SK-N-SH (cell line): ENCODE data around the gene ARID1B. TPM values are rescaled to one million over a fixed set of nuclear protein-coding genes. Genes with fewer than 3 reads are reported as not detected.

ENCODE experiments used
- CTCF ChIA-PET: fragments of 300-600, 350-600 bp; formaldehyde crosslinking; extraction: SDS; loops from one replicate; lab custom pipeline; 2021; lab: Yijun Ruan, JAX
- POLR2A ChIA-PET: fragments of 350-600 bp; sonication (Branson Sonifier 250); formaldehyde crosslinking; extraction: SDS; loops from one replicate; lab custom pipeline; 2020; ENCODE audit warnings: antibody characterized with exemption, inconsistent platforms; lab: Yijun Ruan, JAX
- DNase-seq: peaks from one replicate; pipeline ENCODE4 v3.0.0; 2012
- H2AFZ ChIP-seq: fragments of 200-600 bp; sonication (generic); 2 replicates; pipeline ENCODE4 v1.8.1; 2016; ENCODE audit warnings: antibody characterized with exemption, mild to moderate bottlenecking, low read depth
- H3F3A ChIP-seq: fragments of 200-600 bp; sonication (generic); replicated peaks from 2 replicates; pipeline ENCODE3; 2016; ENCODE audit warnings: antibody characterized with exemption, mild to moderate bottlenecking; ENCODE audit not compliant: insufficient read depth
- H3K27ac ChIP-seq, 2 experiments: fragments of 200-500 bp in 1 of 2; fragments of 200-600 bp in 1 of 2; sonication (Bioruptor generic) in 1 of 2; sonication (generic), shearing (Covaris generic) in 1 of 2; 2 replicates each; pipeline versions ENCODE4 v1.5.1 to v1.6.1; 2014 to 2016; ENCODE audit warnings: low read depth in 2 of 2, inconsistent platforms in 1 of 2, low read length in 1 of 2, mild to moderate bottlenecking in 1 of 2, mixed read lengths in 1 of 2
- H3K27me3 ChIP-seq: fragments of 200-600 bp; sonication (generic), shearing (Covaris generic); 2 replicates; pipeline ENCODE4 v1.6.1; 2016; ENCODE audit warnings: mixed run types; ENCODE audit not compliant: insufficient read depth
- H3K36me3 ChIP-seq, 2 experiments: fragments of 200-500 bp in 1 of 2; fragments of 200-600 bp in 1 of 2; sonication (Bioruptor generic) in 1 of 2; sonication (generic) in 1 of 2; replicated peaks in 1 of 2; 2 replicates each; pipeline versions ENCODE3 to v1.5.1; 2014 to 2016; ENCODE audit warnings: low read length in 1 of 2, mild to moderate bottlenecking in 1 of 2; ENCODE audit not compliant: insufficient read depth in 2 of 2, control insufficient read depth in 1 of 2
- H3K4me1 ChIP-seq, 2 experiments: fragments of 200-500 bp in 1 of 2; fragments of 200-600 bp in 1 of 2; sonication (Bioruptor generic) in 1 of 2; sonication (generic), shearing (Covaris generic) in 1 of 2; 2 replicates each; pipeline versions ENCODE4 v1.5.1 to v1.6.1; 2014 to 2016; ENCODE audit warnings: low read depth in 1 of 2, low read length in 1 of 2, mixed run types in 1 of 2; ENCODE audit not compliant: insufficient read depth in 2 of 2, control insufficient read depth in 1 of 2
- H3K4me2 ChIP-seq: fragments of 200-600 bp; sonication (generic), shearing (Covaris generic); 2 replicates; pipeline ENCODE4 v1.6.1; 2017; ENCODE audit warnings: mixed run types
- H3K4me3 ChIP-seq, 2 experiments: fragments of 200-500 bp in 1 of 2; fragments of 200-600 bp in 1 of 2; sonication (Bioruptor generic) in 1 of 2; sonication (generic), shearing (Covaris generic) in 1 of 2; 2 replicates each; pipeline versions ENCODE4 v1.5.1 to v1.8.1; 2014 to 2016; ENCODE audit warnings: low read depth in 2 of 2, inconsistent platforms in 1 of 2, low read length in 1 of 2, mild to moderate bottlenecking in 1 of 2, mixed read lengths in 1 of 2, moderate library complexity in 1 of 2
- H3K79me2 ChIP-seq: fragments of 200-600 bp; sonication (generic); 2 replicates; pipeline ENCODE4 v1.8.1; 2017; ENCODE audit warnings: mild to moderate bottlenecking; ENCODE audit not compliant: insufficient read depth
- H3K9ac ChIP-seq: fragments of 200-600 bp; sonication (generic); 2 replicates; pipeline ENCODE4 v1.6.1; 2017; ENCODE audit warnings: mixed run types
- H3K9me2 ChIP-seq: fragments of 200-600 bp; sonication (generic); 2 replicates; pipeline ENCODE4 v1.6.1; 2017; ENCODE audit warnings: mixed run types
- H3K9me3 ChIP-seq: fragments of 200-600 bp; sonication (generic); 2 replicates; pipeline ENCODE4 v1.6.1; 2017; ENCODE audit warnings: mixed run types, mild to moderate bottlenecking, moderate library complexity
- H4K20me1 ChIP-seq: fragments of 200-600 bp; sonication (generic); 2 replicates; pipeline ENCODE4 v1.6.1; 2017; ENCODE audit warnings: mild to moderate bottlenecking, mixed run types; ENCODE audit not compliant: insufficient read depth
- CHD2 ChIP-seq: fragments of 150-350 bp; IDR thresholded peaks from 2 replicates; pipeline ENCODE4 v1.6.1; 2018; ENCODE audit warnings: low read length; ENCODE audit not compliant: partially characterized antibody
- EZH2phosphoT487 ChIP-seq: fragments of 200-600 bp; sonication (generic); IDR thresholded peaks from 2 replicates; pipeline ENCODE4 v1.6.1; 2017; ENCODE audit warnings: low read depth, mixed run types, mild to moderate bottlenecking, antibody characterized with exemption, moderate library complexity, borderline replicate concordance
- FOSL2 ChIP-seq: IDR thresholded peaks from 2 replicates; pipeline ENCODE4 v1.4.0; 2012; ENCODE audit warnings: low read depth, mild to moderate bottlenecking, moderate library complexity, borderline replicate concordance
- FOXJ3 ChIP-seq: sonication (generic); formaldehyde crosslinking; IDR thresholded peaks from 2 replicates; pipeline ENCODE4 v1.5.1; 2020; ENCODE audit warnings: mild to moderate bottlenecking, missing genetic modification reagents
- FOXM1 ChIP-seq: IDR thresholded peaks from 2 replicates; pipeline ENCODE4 v1.4.0; 2012; ENCODE audit warnings: low read depth, mild to moderate bottlenecking
- GABPA ChIP-seq: IDR thresholded peaks from 2 replicates; pipeline ENCODE4 v1.4.0; 2012; ENCODE audit warnings: low read depth, mild to moderate bottlenecking
- JUND ChIP-seq: IDR thresholded peaks from 2 replicates; pipeline ENCODE4 v1.4.0; 2012
- NFIC ChIP-seq: IDR thresholded peaks from 2 replicates; pipeline ENCODE4 v1.4.0; 2012; ENCODE audit warnings: borderline replicate concordance
- NRF1 ChIP-seq: IDR thresholded peaks from 2 replicates; pipeline ENCODE4 v1.6.1; 2012; ENCODE audit warnings: low read depth, mild to moderate bottlenecking, low read length
- POLR2AphosphoS5 ChIP-seq: IDR thresholded peaks from 2 replicates; pipeline ENCODE4 v1.6.1; 2012; ENCODE audit warnings: low read depth, low read length
- RFX5 ChIP-seq: IDR thresholded peaks from 2 replicates; pipeline ENCODE4 v1.6.1; 2012; ENCODE audit warnings: mild to moderate bottlenecking, improper control_type of control experiment, low read length
- RXRA ChIP-seq: IDR thresholded peaks from 2 replicates; pipeline ENCODE4 v1.4.0; 2012; ENCODE audit warnings: low read depth, mild to moderate bottlenecking, borderline replicate concordance
- TCF12 ChIP-seq: IDR thresholded peaks from 2 replicates; pipeline ENCODE4 v1.4.0; 2012
- TEAD4 ChIP-seq: IDR thresholded peaks from 2 replicates; pipeline ENCODE4 v1.4.0; 2012; ENCODE audit warnings: mild to moderate bottlenecking, borderline replicate concordance; ENCODE audit not compliant: insufficient read depth
- WGBS: methylation state at CpG from one replicate; pipeline ENCODE4 v1.1.6; 2017; ENCODE audit warnings: low lambda C conversion rate; 5-methylcytosine and 5-hydroxymethylcytosine counted together
- polyA plus RNA-seq, 3 experiments: library from polyadenylated mRNA; depleted of rRNA; stranded (reverse); fragments of >200 nt; gene quantifications; 2 replicates each; pipeline ENCODE4 v1.2.3, GENCODE V29; 2012
- TF ChIP-seq, protein P1 (sequence below): IDR thresholded peaks from 2 replicates; pipeline ENCODE4 v1.4.0; 2012; ENCODE audit warnings: low read depth
- TF ChIP-seq, protein P2 (sequence below): IDR thresholded peaks from 2 replicates; pipeline ENCODE4; 2012
- TF ChIP-seq, protein P3 (sequence below): fragments of 150-350 bp; IDR thresholded peaks from 2 replicates; pipeline ENCODE4 v1.6.1; 2016; ENCODE audit warnings: mild to moderate bottlenecking, low read depth, low read length

ARID1B gene
- polyA plus RNA-seq, 1 of the 3 experiments (the other 2 are of a cell fraction), result 13.6 TPM

DNA sequence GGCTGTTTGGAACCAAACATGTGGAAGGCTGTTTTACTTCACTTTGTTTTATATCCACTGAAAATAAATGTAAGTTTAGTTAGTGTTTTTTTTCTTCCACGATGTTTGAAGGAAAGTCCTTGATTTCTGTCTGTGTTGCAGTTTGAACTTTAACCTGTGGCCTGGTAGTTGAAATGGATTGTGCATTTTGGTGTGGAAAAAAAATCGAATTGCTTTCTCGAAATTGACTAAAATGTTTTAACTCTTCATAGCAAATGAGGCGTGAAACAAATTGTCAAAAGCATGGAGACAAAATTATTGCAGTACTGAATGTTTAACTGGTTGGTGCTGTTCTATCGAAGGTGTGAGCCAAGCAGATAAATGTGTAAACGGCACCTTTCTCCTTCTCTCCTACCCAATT lies 24.5 kb downstream of the ARID1B start:
- no peaks in the 10 kb centered on the region for H3K36me3 ChIP-seq
- no peak for TF ChIP-seq CHD2
- no peak for TF ChIP-seq RFX5
- no peak for TF ChIP-seq EZH2phosphoT487
- no peak for TF ChIP-seq NRF1
- no peak for TF ChIP-seq FOXM1
- no peak for TF ChIP-seq NFIC
- no peak for TF ChIP-seq TCF12
- TF ChIP-seq POLR2AphosphoS5, result no peak
- TF ChIP-seq JUND, result no peak
- TF ChIP-seq, protein P1, sequence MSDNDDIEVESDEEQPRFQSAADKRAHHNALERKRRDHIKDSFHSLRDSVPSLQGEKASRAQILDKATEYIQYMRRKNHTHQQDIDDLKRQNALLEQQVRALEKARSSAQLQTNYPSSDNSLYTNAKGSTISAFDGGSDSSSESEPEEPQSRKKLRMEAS, result no peak
- no peak for TF ChIP-seq GABPA
- TF ChIP-seq, protein P2, sequence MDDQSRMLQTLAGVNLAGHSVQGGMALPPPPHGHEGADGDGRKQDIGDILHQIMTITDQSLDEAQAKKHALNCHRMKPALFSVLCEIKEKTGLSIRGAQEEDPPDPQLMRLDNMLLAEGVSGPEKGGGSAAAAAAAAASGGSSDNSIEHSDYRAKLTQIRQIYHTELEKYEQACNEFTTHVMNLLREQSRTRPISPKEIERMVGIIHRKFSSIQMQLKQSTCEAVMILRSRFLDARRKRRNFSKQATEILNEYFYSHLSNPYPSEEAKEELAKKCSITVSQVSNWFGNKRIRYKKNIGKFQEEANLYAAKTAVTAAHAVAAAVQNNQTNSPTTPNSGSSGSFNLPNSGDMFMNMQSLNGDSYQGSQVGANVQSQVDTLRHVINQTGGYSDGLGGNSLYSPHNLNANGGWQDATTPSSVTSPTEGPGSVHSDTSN, result no peak
- TF ChIP-seq TEAD4, result no peak
- TF ChIP-seq, all 33 proteins: peak for 0
- peaks cover 100% of the 10 kb centered on the region for H3K79me2 ChIP-seq
- no peaks in the 10 kb centered on the region for H3K9me3 ChIP-seq
- H3F3A ChIP-seq, result no peaks in the 10 kb centered on the region
- H3K9ac ChIP-seq, result no peak overlapping the region
- H3K27me3 ChIP-seq, result no peaks in the 10 kb centered on the region
- WGBS, result 81% methylated on average over 6 of the region's 6 CpGs
- H3K4me1 ChIP-seq, result peaks cover 0 to 5% of the 10 kb centered on the region in 2 experiments; a peak in 2 of 4 replicates
- H3K4me3 ChIP-seq, result no peak overlapping the region
- DNase-seq, result no peak
- no peaks in the 10 kb centered on the region for H3K9me2 ChIP-seq
- H4K20me1 ChIP-seq, result peaks cover 92% of the 10 kb centered on the region
- H2AFZ ChIP-seq, result no peak overlapping the region
- H3K27ac ChIP-seq, result no peak overlapping the region
- CTCF ChIA-PET, result interaction anchor here (0.9 kb wide), 1 partner anchor 23 kb away, joined by 4 read pairs; no protein-coding TSS in a partner anchor
- POLR2A ChIA-PET, result no interaction called here
- H3K4me2 ChIP-seq, result no peak overlapping the region

DNA sequence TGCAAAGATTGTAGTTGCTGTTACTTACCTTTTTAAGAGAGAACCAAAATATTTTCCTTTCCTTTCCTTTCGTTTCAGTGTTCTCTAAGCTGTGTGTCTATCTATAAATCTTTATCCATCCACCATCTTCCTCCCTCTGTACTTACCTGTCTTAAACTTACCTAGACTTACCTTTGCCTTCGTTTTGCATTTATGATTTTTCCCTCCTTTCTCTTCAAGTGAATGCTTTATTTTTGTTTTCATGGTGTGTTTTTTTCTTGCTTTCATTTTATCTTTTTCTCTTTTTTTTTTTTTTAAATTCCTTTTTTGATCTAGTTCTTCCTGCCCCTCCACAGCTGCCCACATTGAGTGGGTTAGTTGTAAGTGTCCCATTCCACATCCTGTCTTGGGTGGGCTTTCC lies 26.2 kb downstream of the ARID1B start:
- WGBS, result 91% methylated on average over 2 of the region's 2 CpGs
- no peak for DNase-seq
- Histone ChIP-seq H3K4me1 (peaks cover 8% of the 10 kb centered on the region in 2 experiments; a peak in 3 of 4 replicates), H3K27ac (no peak overlapping the region), H3K4me3 (no peak overlapping the region), H3F3A (no peaks in the 10 kb centered on the region), H3K27me3 (no peaks in the 10 kb centered on the region), H3K9me2 (no peaks in the 10 kb centered on the region), H3K9me3 (no peaks in the 10 kb centered on the region), H2AFZ (no peak overlapping the region), H4K20me1 (peaks cover 94% of the 10 kb centered on the region), H3K4me2 (no peak overlapping the region), H3K79me2 (peaks cover 100% of the 10 kb centered on the region), H3K36me3 (no peaks in the 10 kb centered on the region), H3K9ac (no peak overlapping the region)
- no peak for TF ChIP-seq FOXJ3 (CRISPR knock-in tag)
- no peak for TF ChIP-seq FOSL2
- TF ChIP-seq TEAD4, result no peak
- no peak for TF ChIP-seq RXRA
- TF ChIP-seq, protein P3, sequence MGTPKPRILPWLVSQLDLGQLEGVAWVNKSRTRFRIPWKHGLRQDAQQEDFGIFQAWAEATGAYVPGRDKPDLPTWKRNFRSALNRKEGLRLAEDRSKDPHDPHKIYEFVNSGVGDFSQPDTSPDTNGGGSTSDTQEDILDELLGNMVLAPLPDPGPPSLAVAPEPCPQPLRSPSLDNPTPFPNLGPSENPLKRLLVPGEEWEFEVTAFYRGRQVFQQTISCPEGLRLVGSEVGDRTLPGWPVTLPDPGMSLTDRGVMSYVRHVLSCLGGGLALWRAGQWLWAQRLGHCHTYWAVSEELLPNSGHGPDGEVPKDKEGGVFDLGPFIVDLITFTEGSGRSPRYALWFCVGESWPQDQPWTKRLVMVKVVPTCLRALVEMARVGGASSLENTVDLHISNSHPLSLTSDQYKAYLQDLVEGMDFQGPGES, result no peak
- ChIA-PET POLR2A (no interaction called here), CTCF (interaction anchor here (1.0 to 1.6 kb wide), 4 partner anchors 10 to 243 kb away, joined by 3 to 4 read pairs (median 4); no protein-coding TSS in a partner anchor)
